HG02610 (cell line): Measurements from ENCODE around the gene NTN1.

Experiments
- ATAC-seq: cut with Tn5 transposase; IDR thresholded peaks from one replicate; pipeline ENCODE4 v1.9.1; 2021; ENCODE audit warnings: mild to moderate bottlenecking, moderate library complexity; ENCODE audit not compliant: unreplicated experiment

Gene NTN1

DNA sequence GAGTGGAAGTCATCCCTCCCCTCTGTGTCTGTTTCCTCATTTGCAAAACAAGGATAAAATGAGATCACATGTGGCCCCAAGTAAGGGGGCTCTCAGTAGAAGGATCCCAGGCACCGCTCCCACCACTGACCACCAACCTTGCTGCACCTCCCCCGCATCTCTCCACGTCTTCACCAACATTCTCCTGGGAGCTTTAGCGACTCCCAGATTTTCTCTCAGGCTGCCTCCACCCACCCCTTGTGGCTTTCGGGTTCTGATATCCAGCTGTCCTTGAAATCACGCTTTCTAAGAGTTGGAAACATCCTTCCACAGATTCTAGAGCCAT lies 16.4 kb upstream of the NTN1 start:
- ATAC-seq: no peak

DNA sequence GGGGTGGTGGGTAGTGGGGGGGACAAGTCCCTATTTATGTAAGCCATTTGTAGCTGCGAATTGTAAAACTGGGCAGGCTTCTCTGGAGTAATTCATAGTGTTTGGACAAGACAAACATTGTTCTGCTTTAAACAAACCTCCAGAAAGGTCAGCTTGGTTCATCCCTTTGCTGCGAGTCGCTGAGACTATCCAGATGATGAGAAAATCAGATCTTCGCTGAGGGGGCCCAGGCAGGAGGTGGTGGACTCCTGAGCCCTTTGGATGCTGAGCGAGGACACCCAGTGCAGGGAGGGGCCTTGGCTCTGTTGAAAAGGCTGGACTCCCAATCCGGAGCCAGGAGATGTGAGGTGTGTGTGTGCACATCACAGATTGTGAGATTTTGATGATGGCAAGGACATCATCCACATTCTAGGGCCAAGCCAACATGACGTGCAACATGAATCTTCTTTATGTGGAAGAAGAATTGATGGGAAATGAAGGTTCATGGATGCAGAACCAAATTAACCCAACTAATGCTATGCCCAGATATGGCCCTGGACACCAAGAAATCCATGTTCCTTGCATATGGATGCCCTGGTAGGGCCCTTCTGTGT lies 15.0 kb upstream of the NTN1 start:
- no peak for ATAC-seq

DNA sequence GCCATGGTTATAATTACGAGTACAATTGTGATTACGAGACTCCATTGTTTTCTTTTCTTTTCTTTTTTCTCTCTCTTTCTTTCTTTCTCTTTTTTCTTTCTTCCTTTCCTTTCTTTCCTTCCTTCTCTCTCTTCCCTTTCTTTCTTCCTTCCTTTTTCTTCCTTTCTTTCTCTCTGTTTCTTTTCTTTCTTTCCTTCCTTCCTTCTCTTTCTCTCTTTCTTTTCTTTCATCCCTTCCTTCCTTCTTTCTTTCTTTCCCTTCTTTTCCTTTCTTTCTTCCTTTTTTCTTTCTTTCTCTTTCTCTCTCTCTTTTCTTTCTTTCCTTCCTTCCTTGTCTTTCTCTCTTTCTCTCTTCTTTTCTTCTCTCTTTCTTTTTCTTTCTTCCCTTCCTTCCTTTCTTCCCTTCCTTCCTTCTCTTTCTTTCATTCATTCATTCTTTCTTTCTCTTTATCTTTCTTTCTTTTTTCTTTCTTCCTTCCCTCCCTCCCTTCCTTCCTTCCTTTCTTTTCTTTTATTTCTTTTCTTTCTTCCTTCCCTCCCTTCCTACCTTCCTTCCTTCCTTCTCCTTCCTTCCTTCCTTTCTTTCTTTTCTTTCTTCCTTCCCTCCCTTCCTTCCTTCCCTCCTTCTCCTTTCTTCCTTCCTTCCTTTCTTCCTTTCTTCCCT lies 14.1 kb upstream of the NTN1 start:
- no peak for ATAC-seq

DNA sequence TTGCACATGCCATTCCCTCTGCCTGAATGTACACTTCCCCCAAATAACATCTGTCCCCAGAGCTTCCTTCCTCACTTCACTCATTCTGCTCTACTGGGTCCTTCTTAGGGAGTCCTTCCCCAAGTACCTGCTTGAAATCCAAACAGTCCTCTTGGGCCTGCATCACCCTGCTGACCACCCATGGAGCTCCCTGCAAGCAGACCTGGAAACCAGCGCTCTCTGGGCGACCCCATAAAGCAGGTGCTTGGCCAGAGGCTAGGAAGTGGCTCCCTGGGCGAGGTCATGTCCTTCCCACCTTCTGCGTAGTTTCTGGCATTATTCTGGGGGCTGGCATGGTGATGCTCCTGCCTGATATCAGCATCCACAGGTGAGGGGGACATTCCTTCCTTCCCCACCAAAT lies 12.2 kb upstream of the NTN1 start:
- ATAC-seq: no peak

DNA sequence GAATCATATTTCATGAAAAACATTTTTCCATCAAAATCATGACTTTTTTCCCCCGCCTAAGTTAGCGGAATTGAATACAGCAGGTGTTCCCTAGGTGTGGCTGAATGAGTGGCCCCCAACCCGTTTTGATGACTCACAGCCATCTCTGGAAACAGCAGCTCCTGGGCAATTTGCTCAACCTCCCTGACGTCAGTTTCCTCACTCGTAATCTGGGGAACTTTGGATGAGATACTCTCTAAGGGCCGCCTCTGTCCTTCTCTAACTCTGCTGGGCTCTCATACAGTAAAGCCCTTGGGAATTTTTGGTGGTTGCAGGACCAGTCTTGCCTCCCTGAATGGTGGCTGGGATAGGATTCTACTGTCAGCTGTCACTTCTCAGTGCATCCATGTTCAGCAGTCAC lies 11.6 kb upstream of the NTN1 start:
- no peak for ATAC-seq

DNA sequence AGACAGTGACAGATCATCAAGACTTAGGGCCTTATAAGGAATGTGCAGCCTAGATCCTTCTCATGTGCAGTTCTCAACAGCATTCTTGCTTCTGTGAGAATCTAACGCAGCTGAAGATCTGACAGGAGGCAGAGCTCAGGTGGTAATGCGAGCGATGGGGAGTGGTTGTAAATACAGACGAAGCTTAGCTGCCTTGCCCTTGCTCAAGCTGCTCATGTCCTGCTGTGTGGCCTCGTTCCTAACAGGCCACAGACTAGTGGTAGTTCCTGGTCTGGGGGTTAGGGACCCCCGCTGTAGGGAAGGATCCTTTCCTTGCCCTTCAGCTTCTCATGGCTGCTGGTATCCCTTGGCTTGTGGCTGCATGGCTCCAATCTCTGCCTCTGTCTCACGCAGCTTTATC lies 10.3 kb upstream of the NTN1 start:
- no peak for ATAC-seq

DNA sequence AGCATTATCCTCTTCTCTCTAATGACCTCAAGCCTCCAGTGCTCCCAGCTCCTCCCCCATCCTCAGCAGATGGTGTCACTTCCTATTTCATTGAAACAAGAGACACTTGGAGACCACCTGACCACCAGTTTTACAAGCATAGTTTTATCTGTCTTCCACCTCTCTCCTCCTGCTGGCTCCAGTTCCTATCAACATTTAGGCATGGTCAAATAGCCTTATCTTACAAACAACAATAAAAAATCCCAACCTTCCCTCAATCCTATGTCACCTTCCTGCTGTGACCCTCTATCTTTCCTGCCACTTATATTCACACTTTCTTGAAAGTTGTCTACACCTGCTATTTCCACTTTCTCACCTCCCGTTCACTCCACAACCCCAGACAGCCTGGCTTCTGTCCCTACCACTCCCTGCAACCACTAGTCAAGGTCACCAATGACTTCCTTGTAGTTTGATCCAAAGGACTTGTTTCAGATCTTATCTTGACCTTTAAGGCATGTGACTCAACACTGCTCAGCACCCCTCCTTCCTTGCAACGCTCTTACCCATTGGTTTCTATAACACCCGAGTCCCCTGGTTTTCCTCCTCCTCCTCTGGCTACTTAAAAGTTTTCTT lies 4.3 kb upstream of the NTN1 start:
- no peak for ATAC-seq

DNA sequence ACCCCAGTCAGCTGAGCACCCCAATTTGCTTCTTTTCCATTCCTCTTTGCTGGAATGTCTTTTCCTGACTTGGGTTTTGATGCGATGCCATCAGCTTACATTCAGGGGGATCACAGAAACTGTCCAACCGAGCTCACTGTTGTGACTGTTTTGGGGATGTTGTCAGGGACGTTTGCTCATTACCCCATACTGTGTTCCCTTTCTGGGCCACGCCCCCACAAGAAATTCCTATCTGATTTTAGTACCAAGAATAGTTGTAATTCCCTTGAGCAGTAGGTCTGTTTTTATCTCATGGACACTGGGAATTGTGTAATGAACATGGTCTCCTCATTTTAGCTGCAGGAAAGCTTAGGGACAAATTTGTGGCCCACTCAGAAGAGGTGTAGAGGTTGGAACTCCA lies 2.6 kb upstream of the NTN1 start:
- no peak for ATAC-seq

DNA sequence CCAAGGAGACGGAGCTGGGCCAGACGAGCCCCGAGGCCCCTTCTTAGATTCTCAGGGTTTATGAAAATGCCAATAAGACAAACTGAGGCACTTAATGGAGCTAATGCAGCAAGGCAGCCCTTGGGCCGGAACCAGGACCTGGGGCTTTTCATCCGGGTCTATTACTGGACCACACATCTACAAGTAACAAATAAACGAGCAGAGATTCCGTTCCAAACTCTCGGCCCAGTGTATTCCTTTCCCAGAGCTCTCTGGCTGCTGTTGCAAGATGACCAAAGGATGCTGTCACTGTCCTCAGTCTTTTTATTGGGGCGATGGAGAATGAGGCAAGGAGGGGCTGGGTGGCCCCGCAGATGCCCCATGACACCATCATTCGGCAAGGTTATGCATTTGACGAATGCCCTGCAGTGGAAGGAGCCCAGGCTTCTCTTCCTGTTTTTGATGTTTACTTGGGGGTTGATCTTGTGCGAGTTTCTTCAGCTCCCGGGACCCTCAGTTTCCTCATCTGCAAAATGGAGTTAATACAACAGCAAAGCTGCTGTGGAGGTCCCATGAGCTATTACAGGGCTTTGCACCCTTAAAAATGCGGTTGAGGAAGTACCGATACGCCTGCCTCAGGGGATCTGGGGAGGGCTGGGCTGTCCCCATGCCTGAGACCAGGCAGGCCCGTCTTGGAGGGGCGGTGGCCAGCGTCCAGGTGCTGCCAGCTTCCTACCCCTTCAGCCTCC lies 1.1 kb upstream of the NTN1 start:
- no peak for ATAC-seq

DNA sequence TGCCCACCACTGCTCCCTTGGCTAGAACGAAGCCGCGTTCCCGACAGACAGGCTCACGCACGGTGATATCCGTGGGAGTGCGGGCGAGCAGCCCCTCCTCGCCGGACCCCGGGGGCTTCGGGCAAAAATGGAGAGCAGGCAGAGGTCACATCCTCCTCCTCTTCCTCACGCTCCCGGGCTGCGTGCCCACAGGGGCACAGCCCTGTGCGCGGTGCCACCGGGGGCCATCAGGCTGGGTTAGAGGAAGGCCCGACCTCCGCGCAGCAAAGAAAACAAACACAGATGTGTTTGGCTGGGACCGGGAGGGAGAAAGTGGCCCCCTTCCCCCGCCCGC lies 519 bp upstream of the NTN1 start:
- ATAC-seq: no peak

DNA sequence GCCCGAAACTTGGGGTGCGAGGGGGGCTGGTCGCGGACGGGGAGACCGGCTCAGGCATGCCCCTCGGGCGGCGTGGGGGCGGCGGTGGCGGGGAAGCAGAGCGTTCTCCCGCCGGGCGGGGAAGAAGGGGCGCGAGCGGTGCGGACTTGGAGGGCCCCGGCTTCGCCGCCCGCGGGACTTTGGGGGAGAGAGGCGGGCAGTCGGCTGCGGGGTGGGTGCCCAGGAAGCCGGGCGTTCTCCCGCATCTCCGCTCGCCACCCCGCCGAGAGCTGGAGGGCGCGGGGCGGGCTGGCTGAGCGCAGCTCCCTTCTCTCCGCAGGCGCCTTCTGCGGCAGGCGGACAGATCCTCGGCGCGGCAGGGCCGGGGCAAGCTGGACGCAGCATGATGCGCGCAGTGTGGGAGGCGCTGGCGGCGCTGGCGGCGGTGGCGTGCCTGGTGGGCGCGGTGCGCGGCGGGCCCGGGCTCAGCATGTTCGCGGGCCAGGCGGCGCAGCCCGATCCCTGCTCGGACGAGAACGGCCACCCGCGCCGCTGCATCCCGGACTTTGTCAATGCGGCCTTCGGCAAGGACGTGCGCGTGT lies 772 bp downstream of the NTN1 start:
- no peak for ATAC-seq

DNA sequence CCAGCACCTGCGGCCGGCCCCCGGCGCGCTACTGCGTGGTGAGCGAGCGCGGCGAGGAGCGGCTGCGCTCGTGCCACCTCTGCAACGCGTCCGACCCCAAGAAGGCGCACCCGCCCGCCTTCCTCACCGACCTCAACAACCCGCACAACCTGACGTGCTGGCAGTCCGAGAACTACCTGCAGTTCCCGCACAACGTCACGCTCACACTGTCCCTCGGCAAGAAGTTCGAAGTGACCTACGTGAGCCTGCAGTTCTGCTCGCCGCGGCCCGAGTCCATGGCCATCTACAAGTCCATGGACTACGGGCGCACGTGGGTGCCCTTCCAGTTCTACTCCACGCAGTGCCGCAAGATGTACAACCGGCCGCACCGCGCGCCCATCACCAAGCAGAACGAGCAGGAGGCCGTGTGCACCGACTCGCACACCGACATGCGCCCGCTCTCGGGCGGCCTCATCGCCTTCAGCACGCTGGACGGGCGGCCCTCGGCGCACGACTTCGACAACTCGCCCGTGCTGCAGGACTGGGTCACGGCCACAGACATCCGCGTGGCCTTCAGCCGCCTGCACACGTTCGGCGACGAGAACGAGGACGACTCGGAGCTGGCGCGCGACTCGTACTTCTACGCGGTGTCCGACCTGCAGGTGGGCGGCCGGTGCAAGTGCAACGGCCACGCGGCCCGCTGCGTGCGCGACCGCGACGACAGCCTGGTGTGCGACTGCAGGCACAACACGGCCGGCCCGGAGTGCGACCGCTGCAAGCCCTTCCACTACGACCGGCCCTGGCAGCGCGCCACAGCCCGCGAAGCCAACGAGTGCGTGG lies 1.5 kb downstream of the NTN1 start:
- no peak for ATAC-seq

DNA sequence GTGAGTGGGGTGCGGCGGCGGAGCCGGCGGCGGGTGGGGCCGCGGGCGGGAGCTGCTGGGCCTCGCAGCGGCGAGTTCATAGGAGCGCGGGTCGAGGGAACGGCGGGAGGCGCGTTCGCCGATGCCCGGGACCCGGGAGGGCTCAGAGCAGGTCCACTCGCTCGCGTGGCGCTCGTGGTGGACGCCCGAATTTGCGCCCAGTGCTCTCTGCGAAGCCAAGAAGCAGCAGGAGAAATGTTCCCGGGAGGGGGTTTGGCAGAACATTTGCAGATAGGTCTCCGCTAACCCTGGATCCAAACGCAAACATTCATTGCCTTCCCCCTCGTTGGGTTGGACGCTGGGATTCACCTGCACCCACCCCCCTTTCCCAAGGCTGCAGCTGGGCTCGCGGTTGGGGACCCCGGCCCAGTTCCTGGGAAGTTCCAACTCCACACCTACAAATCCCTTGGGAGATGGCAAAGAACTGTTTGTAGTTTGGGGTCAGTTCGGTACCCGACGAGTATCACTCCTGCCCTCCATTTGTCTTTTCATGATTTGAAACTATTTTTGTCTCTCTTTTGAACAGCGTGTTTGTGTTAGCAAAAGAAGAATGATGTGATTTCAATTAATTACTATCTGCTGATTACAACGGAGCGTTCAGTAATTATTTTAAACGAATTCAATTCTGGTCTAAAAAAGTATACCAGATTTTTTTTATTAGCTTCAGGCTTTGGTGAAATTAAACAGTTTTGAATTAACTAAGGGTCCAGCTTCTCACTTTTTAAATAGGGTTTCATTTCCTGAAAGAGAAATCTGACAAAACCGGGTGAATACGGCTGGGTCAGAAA lies 2.3 kb downstream of the NTN1 start:
- ATAC-seq: no peak

DNA sequence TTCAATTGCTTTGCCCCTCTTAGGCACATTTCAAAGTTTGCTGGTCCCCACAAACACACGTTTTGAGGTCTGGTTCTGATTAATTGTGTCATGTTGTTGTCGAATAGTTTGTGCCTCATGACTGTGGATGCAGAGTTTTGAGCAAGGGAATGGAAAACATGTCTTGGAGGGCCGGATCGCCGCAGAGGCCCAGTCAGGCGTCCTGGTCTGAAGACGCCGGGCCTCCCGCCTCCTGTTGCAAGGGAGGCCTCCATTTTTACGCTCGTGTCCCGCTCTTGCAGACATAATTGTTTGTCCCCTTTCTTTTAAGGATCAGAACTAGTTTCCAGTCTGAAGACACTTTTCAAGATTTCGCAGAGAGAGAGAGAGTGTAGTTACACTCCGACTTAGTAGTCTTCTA lies 3.2 kb downstream of the NTN1 start:
- no peak for ATAC-seq

DNA sequence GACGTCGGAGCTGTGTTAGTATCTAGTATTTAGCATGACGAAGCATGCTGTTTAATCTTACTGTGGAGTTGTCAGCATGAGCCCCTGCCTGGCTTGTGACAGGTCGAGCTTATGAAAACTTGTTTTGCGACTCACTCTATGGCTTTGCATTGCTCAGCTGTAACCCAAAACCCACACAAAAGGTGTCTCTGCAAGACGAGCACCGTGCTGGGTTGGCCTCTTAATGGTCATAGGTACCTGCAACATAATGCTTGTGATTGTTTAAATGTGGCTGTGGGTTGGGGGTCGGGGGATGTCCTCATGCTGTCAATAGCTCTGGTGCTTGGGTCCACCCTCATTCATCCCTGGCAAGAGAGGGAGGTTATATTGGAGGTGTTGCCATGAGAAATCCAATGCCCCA lies 5.4 kb downstream of the NTN1 start:
- ATAC-seq: no peak

DNA sequence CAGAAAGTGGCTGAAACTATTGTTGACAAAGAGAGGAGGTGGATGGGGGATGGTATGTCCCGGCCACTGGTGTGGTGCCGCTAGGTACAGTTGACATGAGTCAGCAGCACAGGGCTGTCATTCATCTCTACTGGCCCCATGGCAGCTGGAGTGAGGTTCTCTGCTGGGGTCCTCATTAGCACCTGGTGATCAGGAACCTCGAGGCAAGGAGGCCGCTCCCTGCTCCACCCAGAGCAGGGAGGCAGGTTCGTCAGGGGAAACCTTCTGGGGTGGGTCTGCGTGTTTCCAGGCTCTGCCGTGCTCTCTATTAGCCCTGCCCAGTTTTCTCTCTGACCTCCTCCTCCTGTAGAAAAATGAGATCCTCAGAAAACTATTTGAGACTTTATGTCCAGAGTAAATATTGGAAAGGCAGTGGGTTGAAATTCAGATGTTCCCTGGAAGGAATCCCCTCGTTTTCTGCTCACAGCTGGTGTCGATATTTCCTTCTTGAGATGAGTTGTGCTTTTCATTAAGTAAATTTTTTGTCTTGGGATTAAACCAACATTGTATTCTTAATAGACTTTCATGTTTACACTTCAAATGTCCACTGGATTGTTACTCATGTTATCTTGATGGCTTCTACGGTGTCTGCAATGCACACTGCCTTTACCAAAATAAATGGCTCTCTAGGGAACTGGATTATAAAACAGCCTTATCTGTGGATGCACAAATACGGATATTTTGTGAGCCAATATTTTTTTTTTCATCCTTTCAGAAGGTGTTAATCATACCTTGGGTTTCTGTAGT lies 7.1 kb downstream of the NTN1 start:
- ATAC-seq: no peak

DNA sequence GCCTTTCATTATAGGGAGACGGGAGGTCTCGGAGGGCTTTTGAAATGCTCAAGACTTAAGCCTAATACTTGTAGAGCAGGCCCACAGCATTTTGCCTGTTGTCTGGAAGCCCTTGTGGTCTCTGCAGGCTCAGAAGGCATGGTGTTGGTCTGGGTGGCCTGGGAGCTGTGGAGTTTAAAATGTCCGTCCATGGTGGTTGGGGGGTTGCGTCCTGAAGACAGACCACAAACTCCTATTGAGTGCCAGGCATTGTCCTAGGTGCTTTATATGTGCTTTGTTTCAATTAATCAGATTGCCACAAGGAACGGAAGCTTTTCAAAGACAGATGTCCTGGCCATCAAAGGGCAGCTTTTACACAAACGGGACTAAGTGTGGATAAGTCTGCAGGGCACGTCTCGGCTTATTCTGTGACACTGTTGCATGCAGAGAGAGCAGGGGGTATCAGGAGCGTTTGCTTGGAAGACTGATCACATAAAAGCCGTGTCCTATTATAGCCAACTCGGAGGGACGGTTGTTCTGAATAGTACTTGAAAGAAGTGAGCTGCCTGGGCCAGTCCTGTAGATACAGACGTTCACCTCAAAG lies 7.8 kb downstream of the NTN1 start:
- no peak for ATAC-seq

DNA sequence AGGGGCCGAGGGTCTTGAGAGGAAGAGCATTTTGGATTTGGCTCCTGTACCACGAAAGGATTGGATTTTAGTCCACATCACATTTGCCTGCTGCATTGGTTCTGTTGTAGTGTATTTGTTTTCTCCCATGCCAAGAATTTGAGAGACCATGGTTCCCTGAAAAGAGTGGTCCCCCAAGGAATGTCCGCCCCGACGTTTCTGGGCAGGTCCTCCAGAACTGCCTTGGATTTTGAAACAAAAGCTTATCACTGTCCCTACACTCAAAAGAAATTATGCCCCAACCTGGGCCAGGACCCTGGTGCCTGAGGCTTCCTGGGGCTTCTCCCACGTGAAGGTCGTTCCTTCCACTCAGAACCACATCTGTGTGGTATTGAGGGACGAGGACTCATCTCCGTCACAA lies 10.8 kb downstream of the NTN1 start:
- no peak for ATAC-seq

DNA sequence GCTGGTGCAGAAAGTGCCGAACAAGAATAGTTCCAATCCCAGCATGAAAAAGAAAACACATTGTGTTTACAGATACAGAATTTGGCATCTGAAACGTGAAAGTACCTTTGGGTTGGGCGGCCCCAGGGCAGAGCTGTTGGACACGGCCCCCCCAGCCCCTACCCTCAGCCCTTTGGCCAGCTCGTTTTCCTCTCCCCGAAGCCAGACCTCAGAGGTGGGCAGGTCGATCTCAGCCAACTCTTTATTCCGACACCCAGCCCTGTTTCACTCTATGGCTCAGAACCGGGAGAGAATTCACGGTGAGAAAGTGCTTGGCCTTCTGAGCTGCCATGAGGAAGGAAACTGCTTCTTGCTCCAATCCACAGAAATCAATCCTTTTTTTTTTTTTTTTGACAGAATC lies 11.3 kb downstream of the NTN1 start:
- no peak for ATAC-seq
